Subcutaneous adipose tissue (tissue), 4 donors: ENCODE data around the gene NPM1. TPM values are rescaled to one million over a fixed set of nuclear protein-coding genes. Genes with fewer than 3 reads are reported as not detected.

Experiments
- total RNA-seq, 4 donors: library from RNA; depleted of rRNA; stranded (reverse); fragments of >200 nt; gene quantifications; one replicate each; pipeline ENCODE4 v1.1.0, GENCODE V29; 2016
- TF ChIP-seq, protein P1 (sequence below): fragments of 450-650 bp; IDR thresholded peaks from one replicate; pipeline ENCODE4 v1.5.1; 2016; ENCODE audit warnings: low read depth, mild to moderate bottlenecking, control low read depth, antibody characterized with exemption, moderate library complexity

Gene NPM1
- total RNA-seq, 4 donors from 2014 or later, result 421 to 628 (median 493) TPM

GRCh38 chr5:171390883-171391677 is 3.4 kb downstream of the NPM1 start:
- TF ChIP-seq, protein P1, sequence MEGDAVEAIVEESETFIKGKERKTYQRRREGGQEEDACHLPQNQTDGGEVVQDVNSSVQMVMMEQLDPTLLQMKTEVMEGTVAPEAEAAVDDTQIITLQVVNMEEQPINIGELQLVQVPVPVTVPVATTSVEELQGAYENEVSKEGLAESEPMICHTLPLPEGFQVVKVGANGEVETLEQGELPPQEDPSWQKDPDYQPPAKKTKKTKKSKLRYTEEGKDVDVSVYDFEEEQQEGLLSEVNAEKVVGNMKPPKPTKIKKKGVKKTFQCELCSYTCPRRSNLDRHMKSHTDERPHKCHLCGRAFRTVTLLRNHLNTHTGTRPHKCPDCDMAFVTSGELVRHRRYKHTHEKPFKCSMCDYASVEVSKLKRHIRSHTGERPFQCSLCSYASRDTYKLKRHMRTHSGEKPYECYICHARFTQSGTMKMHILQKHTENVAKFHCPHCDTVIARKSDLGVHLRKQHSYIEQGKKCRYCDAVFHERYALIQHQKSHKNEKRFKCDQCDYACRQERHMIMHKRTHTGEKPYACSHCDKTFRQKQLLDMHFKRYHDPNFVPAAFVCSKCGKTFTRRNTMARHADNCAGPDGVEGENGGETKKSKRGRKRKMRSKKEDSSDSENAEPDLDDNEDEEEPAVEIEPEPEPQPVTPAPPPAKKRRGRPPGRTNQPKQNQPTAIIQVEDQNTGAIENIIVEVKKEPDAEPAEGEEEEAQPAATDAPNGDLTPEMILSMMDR, result no peak

DNA sequence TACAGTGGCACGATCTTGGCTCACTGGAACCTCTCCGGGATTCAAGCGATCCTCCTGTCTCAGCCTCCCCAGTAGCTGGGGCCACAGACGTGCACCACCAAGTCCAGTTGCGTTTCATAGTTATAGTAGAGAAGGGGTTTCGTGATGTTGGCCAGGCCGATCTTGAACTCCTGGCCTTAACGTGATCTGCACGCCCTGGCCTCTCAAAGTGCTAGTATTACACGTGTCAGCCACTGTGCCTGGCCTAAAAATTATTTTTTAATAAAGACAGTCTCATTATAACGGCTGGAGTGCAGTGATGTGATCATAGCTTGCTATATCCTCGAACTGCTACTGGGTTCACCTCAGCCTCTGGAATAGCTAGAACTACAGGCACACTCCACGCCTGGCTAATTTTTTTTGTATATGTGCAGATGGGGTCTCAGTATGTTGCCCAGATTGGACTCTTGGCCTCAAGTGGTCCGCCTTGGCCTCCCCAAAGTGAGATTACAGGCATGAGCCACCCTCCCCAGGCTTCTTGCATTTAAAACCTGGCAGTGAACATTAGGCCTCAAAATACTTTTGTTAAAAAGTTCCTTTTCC is 4.4 kb downstream of the NPM1 start:
- TF ChIP-seq, protein P1, result no peak

DNA sequence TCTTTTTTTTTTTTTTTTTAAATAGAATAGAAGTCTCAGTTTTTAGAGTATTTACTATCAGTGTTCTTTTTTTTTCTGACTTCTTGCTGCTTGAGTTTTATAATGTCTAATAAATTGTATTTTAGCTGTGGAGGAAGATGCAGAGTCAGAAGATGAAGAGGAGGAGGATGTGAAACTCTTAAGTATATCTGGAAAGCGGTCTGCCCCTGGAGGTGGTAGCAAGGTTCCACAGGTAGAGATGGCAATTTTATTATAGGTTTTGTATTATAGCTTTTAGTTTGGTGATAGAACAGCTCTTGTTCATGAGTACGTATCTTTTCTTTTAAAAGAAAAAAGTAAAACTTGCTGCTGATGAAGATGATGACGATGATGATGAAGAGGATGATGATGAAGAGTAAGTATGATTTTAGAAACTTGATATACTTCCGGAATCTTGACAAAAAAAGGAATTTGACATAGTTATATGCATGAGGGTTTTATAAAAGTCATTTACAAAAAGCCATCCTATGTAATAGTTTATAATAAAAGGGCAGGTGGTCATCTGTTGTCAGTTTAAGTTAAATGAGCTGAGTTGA is 5.0 kb downstream of the NPM1 start:
- TF ChIP-seq, protein P1, result no peak

- TF ChIP-seq, protein P1, result no peak
Measured at GRCh38 chr5:171395042-171395441, 7.4 kb downstream of the NPM1 start.

GRCh38 chr5:171397190-171397589 is 9.5 kb downstream of the NPM1 start:
- TF ChIP-seq, protein P1, result no peak

GRCh38 chr5:171397599-171397998 is 9.9 kb downstream of the NPM1 start:
- TF ChIP-seq, protein P1, result no peak

- TF ChIP-seq, protein P1, result no peak
Measured at GRCh38 chr5:171400169-171400568, 12.5 kb downstream of the NPM1 start.
